Panc1 (cell line): ENCODE data around the gene MLPH. TPM values are rescaled to one million over a fixed set of nuclear protein-coding genes. Genes with fewer than 3 reads are reported as not detected.
A peak's percentile ranks its signal among the peaks of the same experiment; 100 is the strongest.

Source experiments
- ATAC-seq: fragments of 200-7000 bp; cut with Tn5 transposase; 2 replicates; pipeline ENCODE4 v1.9.1; 2020; ENCODE audit warnings: mild to moderate bottlenecking, moderate library complexity
- BruUV-seq: library from RNA; stranded (reverse); fragments of 400-500 nt; replicated peaks from 2 replicates; lab custom pipeline; 2021; lab: Mats Ljungman, UMichigan
- CTCF ChIA-PET: fragments of 300-600 bp; sonication (Branson Sonifier 250); formaldehyde crosslinking; loops from one replicate; lab custom pipeline; 2022; ENCODE audit warnings: antibody characterized with exemption; lab: Charles Lee
- POLR2A ChIA-PET: fragments of 300-600 bp; sonication (Branson Sonifier 250); formaldehyde crosslinking; loops from one replicate; lab custom pipeline; 2022; ENCODE audit warnings: antibody characterized with exemption; lab: Charles Lee
- DNase-seq: peaks from one replicate; pipeline ENCODE4 v3.0.0-alpha.2; 2010; ENCODE audit warnings: low read depth, low spot score
- H3K27ac ChIP-seq: 2 replicates; pipeline ENCODE4 v1.5.1; 2011; ENCODE audit warnings: mild to moderate bottlenecking, low read length, inconsistent platforms
- H3K27me3 ChIP-seq: fragments of 200-500 bp; sonication (Bioruptor generic); 2 replicates; pipeline ENCODE4 v1.6.0; 2014; ENCODE audit warnings: low read length, inconsistent platforms; ENCODE audit not compliant: control insufficient read depth, insufficient read depth
- H3K36me3 ChIP-seq: fragments of 200-500 bp; sonication (Bioruptor generic); 2 replicates; pipeline ENCODE4 v1.5.1; 2014; ENCODE audit warnings: inconsistent platforms, mild to moderate bottlenecking, low read length, moderate library complexity; ENCODE audit not compliant: control insufficient read depth, insufficient read depth
- H3K4me1 ChIP-seq: 2 replicates; pipeline ENCODE4 v1.5.1; 2011; ENCODE audit warnings: inconsistent platforms, mild to moderate bottlenecking, low read length, moderate library complexity; ENCODE audit not compliant: control insufficient read depth, insufficient read depth
- H3K4me3 ChIP-seq, 2 experiments: 2 replicates each; pipeline ENCODE4 v1.5.1; 2011 to 2012; ENCODE audit warnings: low read depth in 2 of 2, low read length in 2 of 2, mild to moderate bottlenecking in 2 of 2, inconsistent platforms in 1 of 2, moderate library complexity in 1 of 2
- H3K9me3 ChIP-seq: fragments of 200-500 bp; sonication (Bioruptor generic); 2 replicates; pipeline ENCODE4 v1.5.1; 2014; ENCODE audit warnings: low read depth, mild to moderate bottlenecking, inconsistent platforms, low read length, moderate library complexity; ENCODE audit not compliant: control insufficient read depth, insufficient read depth
- CTCF ChIP-seq: fragments of 450-650 bp; IDR thresholded peaks from 2 replicates; pipeline ENCODE4 v1.5.1; 2017; ENCODE audit warnings: mild to moderate bottlenecking
- POLR2AphosphoS5 ChIP-seq: IDR thresholded peaks from 2 replicates; pipeline ENCODE4 v1.6.1; 2012; ENCODE audit warnings: mild to moderate bottlenecking, low read depth, low read length, moderate library complexity
- REST ChIP-seq, 2 experiments: IDR thresholded peaks; 2 replicates each; pipeline ENCODE4 v1.6.1; 2011 to 2012; ENCODE audit warnings: low read depth in 2 of 2, control low read depth in 1 of 2, low read length in 1 of 2, mild to moderate bottlenecking in 1 of 2, moderate library complexity in 1 of 2; ENCODE audit not compliant: insufficient read depth in 1 of 2
- SIN3A ChIP-seq: IDR thresholded peaks from 2 replicates; pipeline ENCODE4 v1.6.1; 2012; ENCODE audit warnings: low read depth, mild to moderate bottlenecking, low read length, moderate library complexity, borderline replicate concordance; ENCODE audit not compliant: insufficient read depth
- TCF7L2 ChIP-seq: IDR thresholded peaks from 2 replicates; pipeline ENCODE4 v1.6.1; 2011; ENCODE audit warnings: mild to moderate bottlenecking, low read depth, low read length, inconsistent platforms
- in situ Hi-C: cut with HindIII; loops from 2 replicates; pipeline ENCODE4 v1.10.0; 2016; ENCODE audit warnings: low sequenced_read_pairs, low pct_unique_long_range_greater_than_20kb
- intact Hi-C: fragments of 100-400 bp; cut with micrococcal nuclease; formaldehyde crosslinking; loops from one replicate; pipeline ENCODE4 v1.10.0; 2022; ENCODE audit not compliant: unreplicated experiment
- total RNA-seq: library from RNA; stranded (reverse); gene quantifications from one replicate; pipeline ENCODE4 v1.2.1, GENCODE V29; 2021; ENCODE audit not compliant: unreplicated experiment

The MLPH gene
- total RNA-seq, 1 experiment from 2014 or later, result 60.2 TPM

- H3K27me3 ChIP-seq, result no peaks in the 10 kb centered on the region
- BruUV-seq, result no TSS peak
- no peak for DNase-seq
- no peak overlapping the region for H3K27ac ChIP-seq
- intact Hi-C loops (no loop called here), in situ Hi-C loops (no loop called here)
- ChIA-PET POLR2A (no interaction called here), CTCF (no interaction called here)
- no peak overlapping the region for H3K4me3 ChIP-seq
- no peaks in the 10 kb centered on the region for H3K36me3 ChIP-seq
- H3K9me3 ChIP-seq, result no peaks in the 10 kb centered on the region
- TF ChIP-seq CTCF, result no peak
- ATAC-seq, result no peak
- no peaks in the 10 kb centered on the region for H3K4me1 ChIP-seq
These were observed 51.1 kb downstream of the MLPH start for GRCh38 chr2:237538001-237538720.

GRCh38 chr2:237538901-237539300 is 51.9 kb downstream of the MLPH start:
- Histone ChIP-seq H3K4me3 (no peak overlapping the region), H3K27me3 (no peaks in the 10 kb centered on the region), H3K4me1 (no peaks in the 10 kb centered on the region), H3K36me3 (no peaks in the 10 kb centered on the region), H3K9me3 (no peaks in the 10 kb centered on the region), H3K27ac (no peak overlapping the region)
- CTCF ChIA-PET, result no interaction called here
- POLR2A ChIA-PET, result no interaction called here
- no TSS peak for BruUV-seq
- ATAC-seq (peak; percentile 24; the same call in 1 of the 2 replicates), DNase-seq (no peak)
- TF ChIP-seq REST (IDR thresholded peaks at IDR 0.05; ENCODE audit: insufficient read depth in 1 of 2, low read depth in 2 of 2, low read length in 1 of 2) (no peak), POLR2AphosphoS5 (no peak), SIN3A (no peak), CTCF (no peak), TCF7L2 (no peak)
- in situ Hi-C loops, result no loop called here
- intact Hi-C loops, result no loop called here
